SK-N-SH treated with all-trans-retinoic acid at 6 μM for 48 hours (cell line): ENCODE results near the gene ADGRD2.

Source experiments
- ARNTL ChIP-seq: fragments of 450-650 bp; formaldehyde crosslinking; IDR thresholded peaks from 2 replicates; pipeline ENCODE4 v1.5.0; 2020; ENCODE audit warnings: low read depth, mild to moderate bottlenecking, moderate library complexity, borderline replicate concordance
- CREB5 ChIP-seq: fragments of 250-450 bp; sonication (Bioruptor Pico); IDR thresholded peaks from 2 replicates; pipeline ENCODE4 v1.5.1; 2020; ENCODE audit warnings: low read depth, mild to moderate bottlenecking, moderate library complexity
- ISL1 ChIP-seq: fragments of 250-450 bp; sonication (Bioruptor Pico); IDR thresholded peaks from 2 replicates; pipeline ENCODE4 v2.1.2; 2022; ENCODE audit warnings: mild to moderate bottlenecking, moderate library complexity
- PPARA ChIP-seq: fragments of 250-450 bp; sonication (Bioruptor Pico); IDR thresholded peaks from 2 replicates; pipeline ENCODE4 v1.5.0; 2020; ENCODE audit warnings: mild to moderate bottlenecking, borderline replicate concordance
- TCF4 ChIP-seq: fragments of 250-450 bp; sonication (Bioruptor Pico); IDR thresholded peaks from 2 replicates; pipeline ENCODE4 v1.8.0; 2021; ENCODE audit warnings: mild to moderate bottlenecking, moderate library complexity, borderline replicate concordance

- TF ChIP-seq ARNTL (CRISPR knock-in tag) (no peak), PPARA (no peak), TCF4 (CRISPR knock-in tag) (no peak), ISL1 (CRISPR knock-in tag) (no peak), CREB5 (no peak)
Observed at GRCh38 chr9:124502711-124503702, 52.8 kb downstream of the ADGRD2 start.
